GM23338 (cell line): ENCODE results near the gene ASXL3. TPM values are rescaled to one million over a fixed set of nuclear protein-coding genes. Genes with fewer than 3 reads are reported as not detected.

Experiments
- ATAC-seq: fragments of 200-7000 bp; cut with Tn5 transposase; 3 replicates; pipeline ENCODE4 v1.9.1; 2020
- DNase-seq: peaks from one replicate; pipeline ENCODE4 v3.0.0-alpha.2; 2015; ENCODE audit warnings: low spot score
- H2AFZ ChIP-seq: fragments of 200-600 bp; sonication (generic); 2 replicates; pipeline ENCODE4 v1.8.0; 2016; ENCODE audit warnings: antibody characterized with exemption, mild to moderate bottlenecking, moderate library complexity
- H3F3A ChIP-seq: fragments of 200-600 bp; sonication (generic); replicated peaks from 2 replicates; pipeline ENCODE4 v1.8.0; 2017; ENCODE audit warnings: antibody characterized with exemption, mixed run types, low read depth
- H3K27ac ChIP-seq: fragments of 200-600 bp; sonication (generic); 2 replicates; pipeline ENCODE4 v1.6.1; 2016; ENCODE audit warnings: low read depth
- H3K27me3 ChIP-seq: fragments of 200-600 bp; sonication (generic); 2 replicates; pipeline ENCODE4 v1.8.0; 2016; ENCODE audit warnings: mild to moderate bottlenecking, mixed run types, moderate library complexity; ENCODE audit not compliant: insufficient read depth
- H3K36me3 ChIP-seq: fragments of 200-600 bp; sonication (generic); 2 replicates; pipeline ENCODE4 v1.8.0; 2016; ENCODE audit warnings: mild to moderate bottlenecking; ENCODE audit not compliant: insufficient read depth
- H3K4me1 ChIP-seq: fragments of 200-600 bp; sonication (generic); 2 replicates; pipeline ENCODE4 v1.8.0; 2016; ENCODE audit warnings: mild to moderate bottlenecking, moderate library complexity; ENCODE audit not compliant: insufficient read depth
- H3K4me2 ChIP-seq: fragments of 200-600 bp; sonication (generic); 2 replicates; pipeline ENCODE4 v1.7.1; 2017; ENCODE audit warnings: mixed run types
- H3K4me3 ChIP-seq: fragments of 200-600 bp; sonication (generic); 2 replicates; pipeline ENCODE4 v1.6.1; 2016; ENCODE audit warnings: mixed run types
- H3K79me2 ChIP-seq: fragments of 200-600 bp; sonication (generic); replicated peaks from 2 replicates; pipeline ENCODE4 v1.8.0; 2017; ENCODE audit warnings: mild to moderate bottlenecking; ENCODE audit not compliant: insufficient read depth
- H3K9me2 ChIP-seq: fragments of 200-600 bp; sonication (generic); 2 replicates; pipeline ENCODE4 v1.8.0; 2017; ENCODE audit not compliant: insufficient read depth
- H4K20me1 ChIP-seq: fragments of 200-600 bp; sonication (generic); replicated peaks from 2 replicates; pipeline ENCODE4 v1.8.0; 2017; ENCODE audit warnings: mild to moderate bottlenecking; ENCODE audit not compliant: insufficient read depth
- H3K27ac Mint-ChIP-seq: 2 replicates; pipeline ENCODE4 v1.8.0; 2020; ENCODE audit warnings: inconsistent platforms, mild to moderate bottlenecking, moderate library complexity, mixed read lengths
- H3K27me3 Mint-ChIP-seq: 3 replicates; pipeline ENCODE4 v1.8.0; 2022; ENCODE audit warnings: low read depth, mild to moderate bottlenecking, moderate library complexity, mixed read lengths, inconsistent platforms; ENCODE audit not compliant: insufficient read depth, poor library complexity
- H3K36me3 Mint-ChIP-seq: 3 replicates; pipeline ENCODE4 v1.8.0; 2021; ENCODE audit warnings: low read depth, mild to moderate bottlenecking, inconsistent platforms, moderate library complexity, mixed read lengths
- H3K4me1 Mint-ChIP-seq: 3 replicates; pipeline ENCODE4 v1.8.0; 2020; ENCODE audit warnings: mild to moderate bottlenecking, inconsistent platforms, mixed read lengths
- H3K4me3 Mint-ChIP-seq: 3 replicates; pipeline ENCODE4 v1.8.0; 2021; ENCODE audit warnings: moderate library complexity, mild to moderate bottlenecking, inconsistent platforms, mixed read lengths
- H3K9me3 Mint-ChIP-seq: 3 replicates; pipeline ENCODE4 v1.8.0; 2020; ENCODE audit warnings: moderate library complexity, mild to moderate bottlenecking, inconsistent platforms, mixed read lengths
- CREB1 ChIP-seq: fragments of 250-450 bp; sonication (Bioruptor Pico); IDR thresholded peaks from 2 replicates; pipeline ENCODE4 v1.5.0; 2020; ENCODE audit warnings: low read depth, mild to moderate bottlenecking, moderate library complexity
- EZH2 ChIP-seq: fragments of 200-600 bp; sonication (generic); IDR thresholded peaks from one replicate; pipeline ENCODE4 v1.8.0; 2017; ENCODE audit warnings: antibody characterized with exemption, mild to moderate bottlenecking, low read depth; ENCODE audit not compliant: unreplicated experiment
- EZH2phosphoT487 ChIP-seq: fragments of 200-600 bp; sonication (generic); IDR thresholded peaks from one replicate; pipeline ENCODE4 v1.8.1; 2018; ENCODE audit warnings: antibody characterized with exemption; ENCODE audit not compliant: unreplicated experiment
- JUNB ChIP-seq: IDR thresholded peaks from one replicate; pipeline ENCODE4 v1.6.1; 2016; ENCODE audit warnings: antibody characterized with exemption; ENCODE audit not compliant: unreplicated experiment
- NANOG ChIP-seq: IDR thresholded peaks from 2 replicates; pipeline ENCODE4 v1.6.1; 2016; ENCODE audit warnings: antibody characterized with exemption, borderline replicate concordance
- POLR2AphosphoS5 ChIP-seq: IDR thresholded peaks from 2 replicates; pipeline ENCODE4 v1.6.1; 2016; ENCODE audit warnings: antibody characterized with exemption, low read depth
- STAT1 ChIP-seq: IDR thresholded peaks from one replicate; pipeline ENCODE4 v1.6.1; 2016; ENCODE audit warnings: antibody characterized with exemption; ENCODE audit not compliant: unreplicated experiment
- ZNF114 ChIP-seq: fragments of 250-450 bp; sonication (Bioruptor Pico); IDR thresholded peaks from 2 replicates; pipeline ENCODE4 v1.5.0; 2020; ENCODE audit warnings: mild to moderate bottlenecking, moderate library complexity
- ZNF331 ChIP-seq: fragments of 250-450 bp; sonication (Bioruptor Pico); IDR thresholded peaks from 2 replicates; pipeline ENCODE4 v1.5.0; 2020; ENCODE audit warnings: low read depth, mild to moderate bottlenecking, moderate library complexity
- polyA plus RNA-seq: library from polyadenylated mRNA; unstranded; fragments of >200 nt; fragmentation: Nextera tagmentation; extraction: Ambion mirVana; gene quantifications from 2 replicates; pipeline ENCODE4 v1.2.1, GENCODE V29; 2016
- total RNA-seq: library from RNA; depleted of rRNA; stranded (reverse); fragments of >200 nt; shearing (Covaris generic); gene quantifications from 2 replicates; pipeline ENCODE4 v1.2.3, GENCODE V29; 2014
- TF ChIP-seq, protein P1 (sequence below): IDR thresholded peaks from one replicate; pipeline ENCODE4 v1.6.1; 2018; ENCODE audit warnings: antibody characterized with exemption; ENCODE audit not compliant: unreplicated experiment
- TF ChIP-seq, protein P2 (sequence below): fragments of 250-450 bp; sonication (Bioruptor Pico); IDR thresholded peaks from 2 replicates; pipeline ENCODE4 v1.5.0; 2020; ENCODE audit warnings: mild to moderate bottlenecking, moderate library complexity
- TF ChIP-seq, protein P3 (sequence below), 2 experiments: fragments of 200-600 bp in 1 of 2; sonication (generic) in 1 of 2; conservative IDR thresholded peaks; 2 replicates each; pipeline versions ENCODE4 v1.5.1 to v1.6.1; 2016 to 2017; ENCODE audit warnings: antibody characterized with exemption in 2 of 2, low read depth in 2 of 2, mild to moderate bottlenecking in 2 of 2, moderate library complexity in 1 of 2
- TF ChIP-seq, protein P4 (sequence below): IDR thresholded peaks from 2 replicates; pipeline ENCODE4 v1.6.1; 2016; ENCODE audit warnings: antibody characterized with exemption

The ASXL3 gene
- total and polyA plus RNA-seq, 2 experiments from 2014 or later: 0.23 to 1.4 TPM

DNA sequence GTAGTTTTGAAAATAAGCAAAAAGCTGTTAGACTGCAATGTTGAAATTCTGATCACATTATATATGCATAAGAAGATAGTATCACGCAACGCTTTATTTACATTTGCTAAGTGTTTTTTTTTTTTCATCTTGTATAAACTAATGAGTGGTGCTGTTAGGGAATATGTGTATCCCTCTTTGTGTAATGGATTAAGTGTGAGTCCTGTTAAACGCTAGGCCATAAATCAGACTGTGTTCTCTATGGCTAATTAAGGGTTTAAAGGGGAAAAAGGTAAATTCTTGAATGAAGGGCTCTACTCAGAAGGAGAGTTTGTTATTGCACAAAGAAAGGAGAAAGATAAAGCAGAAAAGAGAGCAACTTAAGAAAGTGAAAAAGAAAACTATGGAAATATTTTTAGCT, 4.8 kb upstream of the ASXL3 start:
- H3K36me3 Mint-ChIP-seq: peaks cover 3% of the 10 kb centered on the region; the same call in 2 of the 3 replicates
- ATAC-seq (no peak), DNase-seq (no peak)
- Histone ChIP-seq H3K79me2 (no peaks in the 10 kb centered on the region), H3F3A (no peaks in the 10 kb centered on the region), H4K20me1 (no peaks in the 10 kb centered on the region), H3K4me3 (no peak overlapping the region), H3K4me1 (peaks cover 13% of the 10 kb centered on the region), H3K9me2 (no peaks in the 10 kb centered on the region), H3K4me2 (no peak overlapping the region), H3K36me3 (no peaks in the 10 kb centered on the region), H3K27ac (no peak overlapping the region), H2AFZ (no peak overlapping the region), H3K27me3 (peaks cover 17% of the 10 kb centered on the region)
- H3K4me3 Mint-ChIP-seq: no peak overlapping the region
- peaks cover 25% of the 10 kb centered on the region for H3K4me1 Mint-ChIP-seq
- H3K27ac Mint-ChIP-seq: no peak overlapping the region
- no peaks in the 10 kb centered on the region; the same call in 2 of the 3 replicates for H3K9me3 Mint-ChIP-seq
- TF ChIP-seq CREB1 (CRISPR knock-in tag) (no peak), ZNF114 (CRISPR knock-in tag) (no peak), EZH2 (no peak), ZNF331 (CRISPR knock-in tag) (no peak), POLR2AphosphoS5 (no peak), JUNB (no peak), EZH2phosphoT487 (no peak), STAT1 (no peak), NANOG (no peak)
- TF ChIP-seq, protein P1, sequence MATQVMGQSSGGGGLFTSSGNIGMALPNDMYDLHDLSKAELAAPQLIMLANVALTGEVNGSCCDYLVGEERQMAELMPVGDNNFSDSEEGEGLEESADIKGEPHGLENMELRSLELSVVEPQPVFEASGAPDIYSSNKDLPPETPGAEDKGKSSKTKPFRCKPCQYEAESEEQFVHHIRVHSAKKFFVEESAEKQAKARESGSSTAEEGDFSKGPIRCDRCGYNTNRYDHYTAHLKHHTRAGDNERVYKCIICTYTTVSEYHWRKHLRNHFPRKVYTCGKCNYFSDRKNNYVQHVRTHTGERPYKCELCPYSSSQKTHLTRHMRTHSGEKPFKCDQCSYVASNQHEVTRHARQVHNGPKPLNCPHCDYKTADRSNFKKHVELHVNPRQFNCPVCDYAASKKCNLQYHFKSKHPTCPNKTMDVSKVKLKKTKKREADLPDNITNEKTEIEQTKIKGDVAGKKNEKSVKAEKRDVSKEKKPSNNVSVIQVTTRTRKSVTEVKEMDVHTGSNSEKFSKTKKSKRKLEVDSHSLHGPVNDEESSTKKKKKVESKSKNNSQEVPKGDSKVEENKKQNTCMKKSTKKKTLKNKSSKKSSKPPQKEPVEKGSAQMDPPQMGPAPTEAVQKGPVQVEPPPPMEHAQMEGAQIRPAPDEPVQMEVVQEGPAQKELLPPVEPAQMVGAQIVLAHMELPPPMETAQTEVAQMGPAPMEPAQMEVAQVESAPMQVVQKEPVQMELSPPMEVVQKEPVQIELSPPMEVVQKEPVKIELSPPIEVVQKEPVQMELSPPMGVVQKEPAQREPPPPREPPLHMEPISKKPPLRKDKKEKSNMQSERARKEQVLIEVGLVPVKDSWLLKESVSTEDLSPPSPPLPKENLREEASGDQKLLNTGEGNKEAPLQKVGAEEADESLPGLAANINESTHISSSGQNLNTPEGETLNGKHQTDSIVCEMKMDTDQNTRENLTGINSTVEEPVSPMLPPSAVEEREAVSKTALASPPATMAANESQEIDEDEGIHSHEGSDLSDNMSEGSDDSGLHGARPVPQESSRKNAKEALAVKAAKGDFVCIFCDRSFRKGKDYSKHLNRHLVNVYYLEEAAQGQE: no peak
- TF ChIP-seq, protein P2, sequence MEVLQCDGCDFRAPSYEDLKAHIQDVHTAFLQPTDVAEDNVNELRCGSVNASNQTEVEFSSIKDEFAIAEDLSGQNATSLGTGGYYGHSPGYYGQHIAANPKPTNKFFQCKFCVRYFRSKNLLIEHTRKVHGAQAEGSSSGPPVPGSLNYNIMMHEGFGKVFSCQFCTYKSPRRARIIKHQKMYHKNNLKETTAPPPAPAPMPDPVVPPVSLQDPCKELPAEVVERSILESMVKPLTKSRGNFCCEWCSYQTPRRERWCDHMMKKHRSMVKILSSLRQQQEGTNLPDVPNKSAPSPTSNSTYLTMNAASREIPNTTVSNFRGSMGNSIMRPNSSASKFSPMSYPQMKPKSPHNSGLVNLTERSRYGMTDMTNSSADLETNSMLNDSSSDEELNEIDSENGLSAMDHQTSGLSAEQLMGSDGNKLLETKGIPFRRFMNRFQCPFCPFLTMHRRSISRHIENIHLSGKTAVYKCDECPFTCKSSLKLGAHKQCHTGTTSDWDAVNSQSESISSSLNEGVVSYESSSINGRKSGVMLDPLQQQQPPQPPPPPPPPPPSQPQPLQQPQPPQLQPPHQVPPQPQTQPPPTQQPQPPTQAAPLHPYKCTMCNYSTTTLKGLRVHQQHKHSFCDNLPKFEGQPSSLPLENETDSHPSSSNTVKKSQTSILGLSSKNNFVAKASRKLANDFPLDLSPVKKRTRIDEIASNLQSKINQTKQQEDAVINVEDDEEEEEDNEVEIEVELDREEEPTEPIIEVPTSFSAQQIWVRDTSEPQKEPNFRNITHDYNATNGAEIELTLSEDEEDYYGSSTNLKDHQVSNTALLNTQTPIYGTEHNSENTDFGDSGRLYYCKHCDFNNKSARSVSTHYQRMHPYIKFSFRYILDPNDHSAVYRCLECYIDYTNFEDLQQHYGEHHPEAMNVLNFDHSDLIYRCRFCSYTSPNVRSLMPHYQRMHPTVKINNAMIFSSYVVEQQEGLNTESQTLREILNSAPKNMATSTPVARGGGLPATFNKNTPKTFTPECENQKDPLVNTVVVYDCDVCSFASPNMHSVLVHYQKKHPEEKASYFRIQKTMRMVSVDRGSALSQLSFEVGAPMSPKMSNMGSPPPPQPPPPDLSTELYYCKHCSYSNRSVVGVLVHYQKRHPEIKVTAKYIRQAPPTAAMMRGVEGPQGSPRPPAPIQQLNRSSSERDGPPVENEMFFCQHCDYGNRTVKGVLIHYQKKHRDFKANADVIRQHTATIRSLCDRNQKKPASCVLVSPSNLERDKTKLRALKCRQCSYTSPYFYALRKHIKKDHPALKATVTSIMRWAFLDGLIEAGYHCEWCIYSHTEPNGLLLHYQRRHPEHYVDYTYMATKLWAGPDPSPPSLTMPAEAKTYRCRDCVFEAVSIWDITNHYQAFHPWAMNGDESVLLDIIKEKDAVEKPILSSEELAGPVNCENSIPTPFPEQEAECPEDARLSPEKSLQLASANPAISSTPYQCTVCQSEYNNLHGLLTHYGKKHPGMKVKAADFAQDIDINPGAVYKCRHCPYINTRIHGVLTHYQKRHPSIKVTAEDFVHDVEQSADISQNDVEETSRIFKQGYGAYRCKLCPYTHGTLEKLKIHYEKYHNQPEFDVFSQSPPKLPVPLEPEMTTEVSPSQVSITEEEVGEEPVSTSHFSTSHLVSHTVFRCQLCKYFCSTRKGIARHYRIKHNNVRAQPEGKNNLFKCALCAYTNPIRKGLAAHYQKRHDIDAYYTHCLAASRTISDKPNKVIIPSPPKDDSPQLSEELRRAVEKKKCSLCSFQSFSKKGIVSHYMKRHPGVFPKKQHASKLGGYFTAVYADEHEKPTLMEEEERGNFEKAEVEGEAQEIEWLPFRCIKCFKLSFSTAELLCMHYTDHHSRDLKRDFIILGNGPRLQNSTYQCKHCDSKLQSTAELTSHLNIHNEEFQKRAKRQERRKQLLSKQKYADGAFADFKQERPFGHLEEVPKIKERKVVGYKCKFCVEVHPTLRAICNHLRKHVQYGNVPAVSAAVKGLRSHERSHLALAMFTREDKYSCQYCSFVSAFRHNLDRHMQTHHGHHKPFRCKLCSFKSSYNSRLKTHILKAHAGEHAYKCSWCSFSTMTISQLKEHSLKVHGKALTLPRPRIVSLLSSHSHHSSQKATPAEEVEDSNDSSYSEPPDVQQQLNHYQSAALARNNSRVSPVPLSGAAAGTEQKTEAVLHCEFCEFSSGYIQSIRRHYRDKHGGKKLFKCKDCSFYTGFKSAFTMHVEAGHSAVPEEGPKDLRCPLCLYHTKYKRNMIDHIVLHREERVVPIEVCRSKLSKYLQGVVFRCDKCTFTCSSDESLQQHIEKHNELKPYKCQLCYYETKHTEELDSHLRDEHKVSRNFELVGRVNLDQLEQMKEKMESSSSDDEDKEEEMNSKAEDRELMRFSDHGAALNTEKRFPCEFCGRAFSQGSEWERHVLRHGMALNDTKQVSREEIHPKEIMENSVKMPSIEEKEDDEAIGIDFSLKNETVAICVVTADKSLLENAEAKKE (CRISPR knock-in tag): no peak
- TF ChIP-seq, protein P3, sequence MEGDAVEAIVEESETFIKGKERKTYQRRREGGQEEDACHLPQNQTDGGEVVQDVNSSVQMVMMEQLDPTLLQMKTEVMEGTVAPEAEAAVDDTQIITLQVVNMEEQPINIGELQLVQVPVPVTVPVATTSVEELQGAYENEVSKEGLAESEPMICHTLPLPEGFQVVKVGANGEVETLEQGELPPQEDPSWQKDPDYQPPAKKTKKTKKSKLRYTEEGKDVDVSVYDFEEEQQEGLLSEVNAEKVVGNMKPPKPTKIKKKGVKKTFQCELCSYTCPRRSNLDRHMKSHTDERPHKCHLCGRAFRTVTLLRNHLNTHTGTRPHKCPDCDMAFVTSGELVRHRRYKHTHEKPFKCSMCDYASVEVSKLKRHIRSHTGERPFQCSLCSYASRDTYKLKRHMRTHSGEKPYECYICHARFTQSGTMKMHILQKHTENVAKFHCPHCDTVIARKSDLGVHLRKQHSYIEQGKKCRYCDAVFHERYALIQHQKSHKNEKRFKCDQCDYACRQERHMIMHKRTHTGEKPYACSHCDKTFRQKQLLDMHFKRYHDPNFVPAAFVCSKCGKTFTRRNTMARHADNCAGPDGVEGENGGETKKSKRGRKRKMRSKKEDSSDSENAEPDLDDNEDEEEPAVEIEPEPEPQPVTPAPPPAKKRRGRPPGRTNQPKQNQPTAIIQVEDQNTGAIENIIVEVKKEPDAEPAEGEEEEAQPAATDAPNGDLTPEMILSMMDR (conservative IDR thresholded peaks at IDR 0.05; ENCODE audit: low read depth in 2 of 2): no peak
- TF ChIP-seq, protein P4, sequence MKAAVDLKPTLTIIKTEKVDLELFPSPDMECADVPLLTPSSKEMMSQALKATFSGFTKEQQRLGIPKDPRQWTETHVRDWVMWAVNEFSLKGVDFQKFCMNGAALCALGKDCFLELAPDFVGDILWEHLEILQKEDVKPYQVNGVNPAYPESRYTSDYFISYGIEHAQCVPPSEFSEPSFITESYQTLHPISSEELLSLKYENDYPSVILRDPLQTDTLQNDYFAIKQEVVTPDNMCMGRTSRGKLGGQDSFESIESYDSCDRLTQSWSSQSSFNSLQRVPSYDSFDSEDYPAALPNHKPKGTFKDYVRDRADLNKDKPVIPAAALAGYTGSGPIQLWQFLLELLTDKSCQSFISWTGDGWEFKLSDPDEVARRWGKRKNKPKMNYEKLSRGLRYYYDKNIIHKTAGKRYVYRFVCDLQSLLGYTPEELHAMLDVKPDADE: no peak
- H3K27me3 Mint-ChIP-seq: peaks cover 9% of the 10 kb centered on the region
